RWPE1 (cell line): ENCODE results near the gene NCAPD2.
A peak's percentile ranks its signal among the peaks of the same experiment; 100 is the strongest.
"Not testable (repeated sequence)": the region's sequence is repeated elsewhere in the genome, so short reads cannot be mapped to it uniquely, and the experiment has no call there.

Experiments used
- CTCF ChIA-PET: fragments of 350-600 bp; sonication (Branson Sonifier 250); formaldehyde crosslinking; extraction: SDS; loops from one replicate; lab custom pipeline; 2021; lab: Yijun Ruan, JAX
- POLR2A ChIA-PET: fragments of 400-600 bp; formaldehyde crosslinking; extraction: SDS; loops from one replicate; lab custom pipeline; 2020; ENCODE audit warnings: antibody characterized with exemption; ENCODE audit not compliant: low non-redundant PET; lab: Yijun Ruan, JAX
- DNase-seq: peaks from one replicate; pipeline ENCODE4 v3.0.0; 2012; ENCODE audit warnings: low spot score
- H3K27ac ChIP-seq: fragments of 450-650 bp; 2 replicates; pipeline ENCODE4 v1.5.1; 2017
- TF ChIP-seq, protein P1 (sequence below): fragments of 450-650 bp; conservative IDR thresholded peaks from 2 replicates; pipeline ENCODE4 v1.5.1; 2017; ENCODE audit warnings: low read depth, mild to moderate bottlenecking

Gene NCAPD2

DNA sequence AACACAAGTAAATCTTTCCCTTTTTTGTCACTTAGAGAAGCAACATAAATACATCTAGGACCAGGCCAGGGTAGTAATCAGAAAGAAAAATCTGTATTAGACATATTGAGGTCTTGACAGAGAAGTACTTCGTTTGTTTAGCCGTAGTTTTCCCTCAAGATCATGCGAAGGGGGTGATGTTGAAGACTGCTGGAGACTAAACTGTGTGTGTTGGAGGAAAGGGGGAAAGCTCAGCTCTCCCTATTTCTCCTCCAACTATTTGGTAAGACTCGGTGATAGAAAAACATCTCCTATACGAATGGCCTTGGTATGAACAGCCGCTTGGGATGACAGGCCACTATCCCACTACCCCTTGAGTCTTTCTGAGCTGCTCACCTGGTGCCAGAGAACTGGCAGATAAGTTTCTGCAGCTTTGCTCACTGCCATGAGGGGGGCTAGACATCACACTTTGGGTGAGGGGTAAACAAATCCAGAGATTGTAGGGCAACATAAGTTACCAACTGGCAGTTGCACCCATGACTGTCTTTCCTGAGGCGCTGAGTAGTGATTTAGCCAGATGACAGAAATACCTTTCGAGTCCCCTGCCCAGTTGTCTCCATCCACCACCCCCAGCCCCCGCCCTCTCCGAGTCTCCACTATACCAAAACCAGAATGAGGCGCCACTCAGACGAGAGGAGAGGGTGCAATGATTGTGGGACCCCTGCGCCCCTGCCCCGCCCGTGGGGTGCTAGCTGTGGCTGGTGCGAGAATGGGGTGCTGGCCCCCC, 24.1 kb upstream of the NCAPD2 start:
- peak overlapping the region; percentile 90 for H3K27ac ChIP-seq
- TF ChIP-seq, protein P1, sequence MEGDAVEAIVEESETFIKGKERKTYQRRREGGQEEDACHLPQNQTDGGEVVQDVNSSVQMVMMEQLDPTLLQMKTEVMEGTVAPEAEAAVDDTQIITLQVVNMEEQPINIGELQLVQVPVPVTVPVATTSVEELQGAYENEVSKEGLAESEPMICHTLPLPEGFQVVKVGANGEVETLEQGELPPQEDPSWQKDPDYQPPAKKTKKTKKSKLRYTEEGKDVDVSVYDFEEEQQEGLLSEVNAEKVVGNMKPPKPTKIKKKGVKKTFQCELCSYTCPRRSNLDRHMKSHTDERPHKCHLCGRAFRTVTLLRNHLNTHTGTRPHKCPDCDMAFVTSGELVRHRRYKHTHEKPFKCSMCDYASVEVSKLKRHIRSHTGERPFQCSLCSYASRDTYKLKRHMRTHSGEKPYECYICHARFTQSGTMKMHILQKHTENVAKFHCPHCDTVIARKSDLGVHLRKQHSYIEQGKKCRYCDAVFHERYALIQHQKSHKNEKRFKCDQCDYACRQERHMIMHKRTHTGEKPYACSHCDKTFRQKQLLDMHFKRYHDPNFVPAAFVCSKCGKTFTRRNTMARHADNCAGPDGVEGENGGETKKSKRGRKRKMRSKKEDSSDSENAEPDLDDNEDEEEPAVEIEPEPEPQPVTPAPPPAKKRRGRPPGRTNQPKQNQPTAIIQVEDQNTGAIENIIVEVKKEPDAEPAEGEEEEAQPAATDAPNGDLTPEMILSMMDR: no peak
- ChIA-PET POLR2A (interaction anchor here (1.3 kb wide), 1 partner anchor 23 kb away, joined by 6 read pairs; the partner anchor contains the start of gene MRPL51), CTCF (interaction anchor here (0.6 kb wide), 1 partner anchor 319 kb away, joined by 3 read pairs; no protein-coding TSS in a partner anchor)
- no peak for DNase-seq

DNA sequence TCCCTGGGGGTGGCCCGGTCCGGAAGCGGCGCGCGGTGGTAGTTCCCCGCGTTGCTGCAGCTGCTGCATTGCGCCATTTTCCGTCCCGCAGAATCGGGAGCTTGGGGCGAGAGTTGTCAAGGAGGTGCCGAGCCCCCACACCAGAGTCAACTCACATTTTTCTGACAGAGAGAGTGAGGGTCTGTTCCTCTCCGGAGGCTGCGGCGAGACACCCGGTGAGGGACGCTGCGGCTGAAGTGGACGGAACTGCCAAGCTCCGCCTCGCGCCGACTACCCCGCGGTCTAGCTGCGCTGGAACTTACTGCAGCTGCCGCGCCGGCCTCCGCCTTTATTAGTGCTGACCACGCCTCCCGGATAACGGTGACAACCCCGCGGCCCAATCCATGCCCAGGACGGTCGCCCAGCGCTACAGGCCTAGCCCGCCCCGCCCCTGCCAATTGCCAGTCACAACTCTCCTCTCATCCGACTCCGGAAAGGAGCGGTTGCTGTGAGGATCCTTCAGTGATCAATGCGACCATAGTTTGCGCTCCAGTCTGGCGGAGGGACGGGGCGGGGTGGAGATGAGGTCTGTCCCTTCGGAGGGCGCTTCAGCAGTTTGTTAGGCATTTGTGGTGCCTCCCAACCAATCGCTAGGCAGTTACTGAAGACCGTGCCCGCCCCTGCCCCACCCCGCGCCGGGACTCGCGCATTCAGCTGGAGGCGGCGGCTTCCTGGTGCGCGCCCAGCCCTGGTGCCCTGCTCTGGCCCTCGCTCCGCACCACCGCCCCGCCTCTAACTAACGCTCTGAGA, 23.3 kb upstream of the NCAPD2 start, which contains the start of gene VAMP1:
VAMP1 (minus strand) TSS at position 303 of the 789 bp plus-strand sequence; CDS start at position 157, 146 bp downstream.
- TF ChIP-seq, protein P1: no peak
- ChIA-PET POLR2A (interaction anchor here (0.5 to 1.3 kb wide), 4 partner anchors 22 to 190 kb away, joined by 3 to 8 read pairs (median 4); partner anchors contain the start of gene MRPL51), CTCF (interaction anchor here (0.6 to 0.9 kb wide), 4 partner anchors 17 to 401 kb away, joined by 3 to 5 read pairs (median 4); no protein-coding TSS in a partner anchor)
- peak within 1 kb of the TSS; percentile 90 for H3K27ac ChIP-seq
- DNase-seq: peak; percentile 97

DNA sequence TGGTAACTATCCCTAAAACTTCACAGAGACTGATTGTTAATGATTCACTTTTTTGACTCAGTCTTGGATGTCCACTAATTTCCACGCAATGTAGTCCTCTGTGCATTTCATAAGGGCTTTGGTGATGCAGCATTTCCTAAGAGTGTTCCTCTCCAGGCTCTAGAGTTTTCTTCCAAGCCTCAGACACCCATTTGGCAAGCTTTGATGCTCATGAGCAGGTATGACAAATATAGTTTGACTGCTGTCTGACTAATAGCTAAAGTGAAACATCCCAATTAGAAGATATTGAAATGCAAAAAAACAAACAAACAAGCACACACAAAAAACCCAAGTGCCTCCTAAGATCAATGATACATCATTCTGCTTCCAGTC, 21.9 kb upstream of the NCAPD2 start:
- ChIA-PET POLR2A (no interaction called here), CTCF (interaction anchor here (0.6 kb wide), 1 partner anchor 15 kb away, joined by 3 read pairs; no protein-coding TSS in a partner anchor)
- no peak overlapping the region for H3K27ac ChIP-seq
- TF ChIP-seq, protein P1: no peak
- no peak for DNase-seq

DNA sequence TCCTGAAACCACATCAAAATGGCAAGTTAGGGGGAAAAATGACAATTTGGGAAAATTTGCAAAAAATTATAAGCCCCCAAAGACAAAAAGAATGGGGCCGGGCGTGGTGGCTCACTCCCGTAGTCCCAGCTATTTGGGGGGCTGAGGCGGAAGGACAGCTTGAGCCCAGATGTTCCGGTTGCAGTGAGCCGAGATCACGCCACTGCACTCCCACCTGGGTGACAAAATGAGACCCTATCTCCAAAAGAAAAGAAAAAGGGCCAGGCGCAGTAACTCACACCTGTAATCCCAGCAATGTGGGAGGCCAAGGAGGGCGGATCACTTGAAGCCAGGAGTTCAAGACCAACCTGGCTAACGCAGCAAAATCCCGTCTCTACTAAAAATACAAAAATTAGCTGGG, 21.4 kb upstream of the NCAPD2 start:
- no peak overlapping the region for H3K27ac ChIP-seq
- TF ChIP-seq, protein P1: no peak
- DNase-seq: no peak
- CTCF ChIA-PET: interaction anchor here (0.6 kb wide), 1 partner anchor 14 kb away, joined by 3 read pairs; no protein-coding TSS in a partner anchor
- POLR2A ChIA-PET: no interaction called here

DNA sequence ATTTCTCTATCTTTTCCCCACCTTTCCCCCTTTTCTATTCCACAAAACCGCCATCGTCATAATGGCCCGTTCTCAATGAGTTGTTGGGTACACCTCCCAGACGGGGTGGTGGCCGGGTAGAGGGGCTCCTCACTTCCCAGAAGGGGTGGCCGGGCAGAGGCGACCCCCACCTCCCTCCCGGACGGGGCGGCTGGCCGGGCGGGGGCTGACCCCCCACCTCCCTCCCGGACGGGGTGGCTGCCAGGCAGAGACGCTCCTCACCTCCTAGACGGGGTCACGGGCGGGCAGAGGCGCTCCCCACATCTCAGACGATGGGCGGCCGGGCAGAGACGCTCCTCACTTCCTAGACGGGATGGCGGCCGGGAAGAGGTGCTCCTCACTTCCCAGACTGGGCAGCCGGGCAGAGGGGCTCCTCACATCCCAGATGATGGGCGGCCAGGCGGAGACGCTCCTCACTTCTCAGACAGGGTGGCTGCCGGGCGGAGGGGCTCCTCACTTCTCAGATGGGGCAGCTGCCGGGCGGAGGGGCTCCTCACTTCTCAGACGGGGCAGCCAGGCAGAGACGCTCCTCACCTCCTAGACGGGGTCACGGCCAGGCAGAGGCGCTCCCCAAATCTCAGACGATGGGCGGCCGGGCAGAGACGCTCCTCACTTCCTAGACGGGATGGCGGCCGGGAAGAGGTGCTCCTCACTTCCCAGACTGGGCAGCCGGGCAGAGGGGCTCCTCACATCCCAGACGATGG, 18.5 kb upstream of the NCAPD2 start:
- CTCF ChIA-PET, DNase-seq, H3K27ac ChIP-seq, POLR2A ChIA-PET: not testable (repeated sequence)

DNA sequence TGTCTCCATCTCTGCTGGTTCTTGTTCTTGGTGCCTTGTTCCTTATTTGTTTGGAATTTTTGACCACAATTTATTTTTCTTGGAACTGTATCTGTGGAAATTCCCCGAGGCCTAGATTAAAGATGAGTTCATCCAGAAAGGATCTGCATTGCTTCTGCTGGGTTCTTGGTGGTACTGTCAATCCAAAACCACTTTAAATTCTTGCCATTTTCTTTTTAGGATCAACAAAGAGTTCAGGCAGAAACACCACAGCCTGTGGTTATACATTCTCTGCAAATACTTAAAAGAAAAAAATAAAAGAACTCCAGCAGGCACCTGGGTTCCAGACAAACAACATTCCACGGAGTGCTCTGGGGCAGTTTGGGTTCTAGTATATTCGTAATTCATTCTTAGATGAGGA, 17.4 kb upstream of the NCAPD2 start:
- no peak overlapping the region for H3K27ac ChIP-seq
- no peak for DNase-seq
- TF ChIP-seq, protein P1: no peak
- ChIA-PET POLR2A (no interaction called here), CTCF (no interaction called here)

DNA sequence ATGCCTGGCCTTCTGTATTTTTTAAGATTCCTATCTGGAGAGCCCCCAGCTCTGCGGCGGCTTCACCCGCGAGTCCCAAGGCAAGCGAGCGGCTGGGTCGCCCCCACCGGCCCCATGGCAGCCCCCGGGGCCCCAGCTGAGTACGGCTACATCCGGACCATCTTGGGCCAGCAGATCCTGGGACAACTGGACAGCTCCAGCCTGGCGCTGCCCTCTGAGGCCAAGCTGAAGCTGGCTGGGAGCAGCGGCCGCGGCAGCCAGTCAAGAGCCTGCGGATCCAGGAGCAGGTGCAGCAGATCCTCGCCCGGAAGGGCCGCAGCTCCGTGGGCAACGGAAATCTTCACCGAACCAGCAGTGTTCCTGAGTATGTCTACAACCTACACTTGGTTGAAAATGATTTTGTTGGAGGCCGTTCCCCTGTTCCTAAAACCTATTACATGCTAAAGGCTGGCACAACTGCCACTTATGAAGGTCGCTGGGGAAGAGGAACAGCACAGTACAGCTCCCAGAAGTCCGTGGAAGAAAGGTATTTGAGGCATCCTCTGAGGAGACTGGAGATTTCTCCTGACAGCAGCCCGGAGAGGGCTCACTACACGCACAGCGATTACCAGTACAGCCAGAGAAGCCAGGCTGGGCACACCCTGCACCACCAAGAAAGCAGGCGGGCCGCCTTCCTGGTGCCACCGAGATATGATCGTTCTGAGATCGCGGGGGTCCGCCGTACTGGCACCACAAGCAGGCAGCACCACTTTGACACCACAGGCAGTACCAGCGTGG, 16.1 kb upstream of the NCAPD2 start:
- CTCF ChIA-PET, H3K27ac ChIP-seq, POLR2A ChIA-PET, DNase-seq: not testable (repeated sequence)
